OCI-LY3 (cell line): Measurements from ENCODE around the gene ARID1B.

Experiments
- H2AFZ ChIP-seq: fragments of 200-600, 300-600 bp; shearing (Covaris generic); 2 replicates; pipeline ENCODE4 v1.6.0; 2014; ENCODE audit warnings: antibody characterized with exemption, low read depth, low read length
- H3K27ac ChIP-seq: fragments of 200-600, 300-600 bp; sonication (generic); 2 replicates; pipeline ENCODE4 v1.5.1; 2014; ENCODE audit warnings: mild to moderate bottlenecking, low read length, moderate library complexity, mixed read lengths
- H3K27me3 ChIP-seq: fragments of 200-600, 300-600 bp; sonication (generic); 2 replicates; pipeline ENCODE4 v1.6.1; 2014; ENCODE audit warnings: low read depth, low read length, mixed read lengths
- H3K36me3 ChIP-seq: fragments of 200-600, 300-600 bp; sonication (generic); replicated peaks from 2 replicates; pipeline ENCODE3; 2014; ENCODE audit warnings: low read depth, low read length, mixed read lengths
- H3K4me1 ChIP-seq: fragments of 300-600, 200-600 bp; sonication (generic); 2 replicates; pipeline ENCODE4 v1.6.1; 2014; ENCODE audit warnings: low read length, mixed read lengths
- H3K4me2 ChIP-seq: fragments of 200-600, 300-600 bp; sonication (generic); 2 replicates; pipeline ENCODE4 v1.6.1; 2014; ENCODE audit warnings: low read length, mixed read lengths
- H3K4me3 ChIP-seq: fragments of 300-600, 200-600 bp; sonication (generic); 2 replicates; pipeline ENCODE4 v1.5.1; 2014; ENCODE audit warnings: antibody characterized with exemption, mild to moderate bottlenecking, low read length, moderate library complexity
- H3K79me2 ChIP-seq: fragments of 300-600, 200-600 bp; shearing (Covaris generic); 2 replicates; pipeline ENCODE4 v1.6.1; 2014; ENCODE audit warnings: mild to moderate bottlenecking, low read length, mixed read lengths
- H3K9ac ChIP-seq: fragments of 300-600, 200-600 bp; shearing (Covaris generic); 2 replicates; pipeline ENCODE4 v1.6.0; 2014; ENCODE audit warnings: mild to moderate bottlenecking, low read length, moderate library complexity
- H3K9me3 ChIP-seq: fragments of 200-600, 300-600 bp; shearing (Covaris generic); 2 replicates; pipeline ENCODE4 v1.6.1; 2014; ENCODE audit warnings: low read length, mixed read lengths; ENCODE audit not compliant: insufficient read depth
- H4K20me1 ChIP-seq: fragments of 200-600, 300-600 bp; sonication (generic); 2 replicates; pipeline ENCODE4 v1.6.1; 2016; ENCODE audit warnings: low read length, mixed read lengths; ENCODE audit not compliant: insufficient read depth
- CTCF ChIP-seq: fragments of 200-600, 300-600 bp; sonication (generic); IDR thresholded peaks from 2 replicates; pipeline ENCODE4 v1.5.1; 2014; ENCODE audit warnings: antibody characterized with exemption, low read length, low read depth
- EZH2phosphoT487 ChIP-seq: fragments of 200-600 bp; shearing (Covaris generic); IDR thresholded peaks from 2 replicates; pipeline ENCODE4 v1.6.1; 2018; ENCODE audit warnings: antibody characterized with exemption, mixed run types, low read depth

ARID1B gene

GRCh38 chr6:157078326-157078725 is 301.1 kb downstream of the ARID1B start:
- no peak overlapping the region for H3K9ac ChIP-seq
- no peak overlapping the region for H3K4me2 ChIP-seq
- H3K79me2 ChIP-seq, result peaks cover 9% of the 10 kb centered on the region; the same call in 1 of the 2 replicates
- H2AFZ ChIP-seq, result no peak overlapping the region
- TF ChIP-seq EZH2phosphoT487, result no peak
- TF ChIP-seq CTCF, result no peak
- H3K4me3 ChIP-seq, result no peak overlapping the region
- H3K27me3 ChIP-seq, result no peaks in the 10 kb centered on the region
- peaks cover 4% of the 10 kb centered on the region for H3K36me3 ChIP-seq
- H3K27ac ChIP-seq, result no peak overlapping the region
- H3K4me1 ChIP-seq, result peaks cover 44% of the 10 kb centered on the region
- H3K9me3 ChIP-seq, result no peaks in the 10 kb centered on the region
- peaks cover 11% of the 10 kb centered on the region for H4K20me1 ChIP-seq

GRCh38 chr6:157079277-157079676 is 302.1 kb downstream of the ARID1B start:
- H2AFZ ChIP-seq, result no peak overlapping the region
- H3K4me1 ChIP-seq, result peaks cover 44% of the 10 kb centered on the region
- H3K9me3 ChIP-seq, result no peaks in the 10 kb centered on the region
- peak overlapping the region; percentile 20; the same call in 1 of the 2 replicates for H3K4me2 ChIP-seq
- TF ChIP-seq EZH2phosphoT487 (no peak), CTCF (no peak)
- H3K27ac ChIP-seq, result no peak overlapping the region
- H3K79me2 ChIP-seq, result peaks cover 9% of the 10 kb centered on the region; the same call in 1 of the 2 replicates
- H3K36me3 ChIP-seq, result no peaks in the 10 kb centered on the region
- H3K4me3 ChIP-seq, result no peak overlapping the region
- no peaks in the 10 kb centered on the region for H3K27me3 ChIP-seq
- peaks cover 11% of the 10 kb centered on the region for H4K20me1 ChIP-seq
- H3K9ac ChIP-seq, result no peak overlapping the region

- no peak overlapping the region for H3K27ac ChIP-seq
- H3K4me1 ChIP-seq, result peaks cover 43% of the 10 kb centered on the region
- no peak overlapping the region for H2AFZ ChIP-seq
- H3K9ac ChIP-seq, result no peak overlapping the region
- peaks cover 9% of the 10 kb centered on the region; the same call in 1 of the 2 replicates for H3K79me2 ChIP-seq
- peaks cover 11% of the 10 kb centered on the region for H4K20me1 ChIP-seq
- H3K4me2 ChIP-seq, result peak overlapping the region; percentile 20; the same call in 1 of the 2 replicates
- H3K9me3 ChIP-seq, result no peaks in the 10 kb centered on the region
- H3K4me3 ChIP-seq, result no peak overlapping the region
- TF ChIP-seq EZH2phosphoT487 (no peak), CTCF (no peak)
- no peaks in the 10 kb centered on the region for H3K27me3 ChIP-seq
- no peaks in the 10 kb centered on the region for H3K36me3 ChIP-seq
Observed at GRCh38 chr6:157079771-157080170, 302.6 kb downstream of the ARID1B start.

GRCh38 chr6:157080986-157081391 is 303.8 kb downstream of the ARID1B start:
- no peak for TF ChIP-seq EZH2phosphoT487
- Histone ChIP-seq H3K4me3 (no peak overlapping the region), H2AFZ (no peak overlapping the region), H3K9me3 (no peaks in the 10 kb centered on the region), H3K4me2 (no peak overlapping the region), H3K9ac (no peak overlapping the region), H3K27me3 (no peaks in the 10 kb centered on the region), H3K36me3 (no peaks in the 10 kb centered on the region), H3K27ac (no peak overlapping the region), H4K20me1 (peaks cover 11% of the 10 kb centered on the region), H3K4me1 (peaks cover 31% of the 10 kb centered on the region), H3K79me2 (peaks cover 9% of the 10 kb centered on the region; the same call in 1 of the 2 replicates)
